ENCODE data around the gene TMEM258.

Gene TMEM258

DNA sequence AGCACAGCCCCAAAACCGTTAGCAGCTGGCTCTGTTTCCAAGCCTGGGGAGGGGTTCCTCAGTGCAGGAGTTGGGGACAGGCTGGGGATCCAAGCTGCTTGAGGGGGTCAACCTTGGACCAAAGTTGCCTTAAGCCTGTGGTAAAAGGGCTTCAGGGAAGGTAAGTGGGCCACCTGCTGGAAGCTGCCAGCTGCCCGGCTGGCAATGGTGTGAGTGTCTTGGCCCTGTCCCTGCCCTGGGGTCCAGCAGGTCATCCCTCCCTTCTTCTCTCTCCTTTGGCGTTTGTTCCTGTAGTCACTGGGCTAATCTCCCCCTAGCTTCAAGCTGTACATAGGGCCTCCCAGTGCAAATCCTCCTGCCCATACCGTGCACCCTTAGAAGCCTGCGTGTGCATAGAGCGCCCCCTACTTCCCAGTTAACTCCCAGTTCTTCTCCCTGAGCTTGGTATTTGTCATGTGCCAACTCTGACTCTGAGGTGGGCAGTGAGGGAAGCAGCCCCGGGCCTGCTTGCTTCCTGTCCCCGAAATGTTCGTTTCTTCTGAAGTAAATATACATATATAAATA, 4.4 kb downstream of the TMEM258 start:
- TF ChIP-seq, protein P1, sequence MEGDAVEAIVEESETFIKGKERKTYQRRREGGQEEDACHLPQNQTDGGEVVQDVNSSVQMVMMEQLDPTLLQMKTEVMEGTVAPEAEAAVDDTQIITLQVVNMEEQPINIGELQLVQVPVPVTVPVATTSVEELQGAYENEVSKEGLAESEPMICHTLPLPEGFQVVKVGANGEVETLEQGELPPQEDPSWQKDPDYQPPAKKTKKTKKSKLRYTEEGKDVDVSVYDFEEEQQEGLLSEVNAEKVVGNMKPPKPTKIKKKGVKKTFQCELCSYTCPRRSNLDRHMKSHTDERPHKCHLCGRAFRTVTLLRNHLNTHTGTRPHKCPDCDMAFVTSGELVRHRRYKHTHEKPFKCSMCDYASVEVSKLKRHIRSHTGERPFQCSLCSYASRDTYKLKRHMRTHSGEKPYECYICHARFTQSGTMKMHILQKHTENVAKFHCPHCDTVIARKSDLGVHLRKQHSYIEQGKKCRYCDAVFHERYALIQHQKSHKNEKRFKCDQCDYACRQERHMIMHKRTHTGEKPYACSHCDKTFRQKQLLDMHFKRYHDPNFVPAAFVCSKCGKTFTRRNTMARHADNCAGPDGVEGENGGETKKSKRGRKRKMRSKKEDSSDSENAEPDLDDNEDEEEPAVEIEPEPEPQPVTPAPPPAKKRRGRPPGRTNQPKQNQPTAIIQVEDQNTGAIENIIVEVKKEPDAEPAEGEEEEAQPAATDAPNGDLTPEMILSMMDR (IDR thresholded peaks at IDR 0.05; ENCODE audit: borderline replicate concordance, control extremely low read depth, extremely low read depth, insufficient read depth, missing control alignments) = peak; percentile 17
- in situ Hi-C loops (cut with MboI; ENCODE audit: low sequenced_read_pairs, unreplicated experiment) = no loop called here
- DNase-seq (ENCODE audit: low spot score) = peak; percentile 46

- TF ChIP-seq, protein P1 (IDR thresholded peaks at IDR 0.05; ENCODE audit: borderline replicate concordance, control extremely low read depth, extremely low read depth, insufficient read depth, missing control alignments) = no peak
- in situ Hi-C loops (cut with MboI; ENCODE audit: low sequenced_read_pairs, unreplicated experiment) = no loop called here
- DNase-seq (ENCODE audit: low spot score) = no peak
Observed at GRCh38 chr11:61785837-61786402, 6.5 kb downstream of the TMEM258 start.

- in situ Hi-C loops (cut with MboI; ENCODE audit: low sequenced_read_pairs, unreplicated experiment) = no loop called here
- TF ChIP-seq, protein P1 (IDR thresholded peaks at IDR 0.05; ENCODE audit: borderline replicate concordance, control extremely low read depth, extremely low read depth, insufficient read depth, missing control alignments) = no peak
Observed at GRCh38 chr11:61784506-61784805, 7.9 kb downstream of the TMEM258 start.

GRCh38 chr11:61783717-61784505, 8.5 kb downstream of the TMEM258 start:
- no peak for DNase-seq (ENCODE audit: low spot score)
- TF ChIP-seq, protein P1 (IDR thresholded peaks at IDR 0.05; ENCODE audit: borderline replicate concordance, control extremely low read depth, extremely low read depth, insufficient read depth, missing control alignments) = no peak
- in situ Hi-C loops (cut with MboI; ENCODE audit: low sequenced_read_pairs, unreplicated experiment) = no loop called here

More at GRCh38 chr11:61784506-61784805, 7.9 kb downstream of the TMEM258 start:
- DNase-seq (ENCODE audit: low spot score) = no peak

DNA sequence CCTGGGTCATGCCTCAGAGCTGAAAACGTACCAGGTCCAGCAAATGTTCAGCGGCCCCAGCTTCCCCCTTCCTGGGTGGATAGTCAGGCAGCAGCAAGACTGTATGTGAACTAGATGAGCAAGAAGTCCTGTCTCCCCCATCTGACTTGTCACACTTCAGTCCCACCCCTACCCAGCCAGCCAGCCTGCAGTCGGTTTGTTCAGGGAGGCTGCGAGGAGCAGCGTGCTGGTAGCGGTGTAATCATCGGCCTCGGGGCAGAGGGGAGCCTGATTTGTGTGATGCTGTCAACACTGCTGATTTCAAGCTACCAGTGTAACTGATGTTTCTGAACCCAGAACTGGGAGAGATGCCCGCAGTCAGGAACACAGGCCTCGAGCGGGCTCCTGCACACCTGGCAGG, 9.6 kb downstream of the TMEM258 start:
- in situ Hi-C loops (cut with MboI; ENCODE audit: low sequenced_read_pairs, unreplicated experiment) = no loop called here

GRCh38 chr11:61782299-61782698, 10.1 kb downstream of the TMEM258 start:
- in situ Hi-C loops (cut with MboI; ENCODE audit: low sequenced_read_pairs, unreplicated experiment) = no loop called here
- TF ChIP-seq, protein P1 (IDR thresholded peaks at IDR 0.05; ENCODE audit: borderline replicate concordance, control extremely low read depth, extremely low read depth, insufficient read depth, missing control alignments) = no peak
- no peak for DNase-seq (ENCODE audit: low spot score)

More for the DNA sequence above, 9.6 kb downstream of the TMEM258 start:
- TF ChIP-seq, protein P1 (IDR thresholded peaks at IDR 0.05; ENCODE audit: borderline replicate concordance, control extremely low read depth, extremely low read depth, insufficient read depth, missing control alignments) = no peak
- DNase-seq (ENCODE audit: low spot score) = no peak
